Stimulated activated CD4-positive, alpha-beta T cell treated with anti-CD3 and anti-CD28 coated beads, Interleukin-2, amount 100 ng/mL, for 24 hours (primary cell): ENCODE results near the gene ACTMAP.

Experiments used
- DNase-seq, 2 donors: peaks; one replicate each; pipeline ENCODE4 v3.0.0-alpha.2; 2020

ACTMAP gene

GRCh38 chr19:40692212-40692551, 58.1 kb downstream of the ACTMAP start:
- DNase-seq = no peak

GRCh38 chr19:40691421-40692211, 58.7 kb downstream of the ACTMAP start:
- DNase-seq = peak; percentile 20 to 26
